ENCODE data around the gene TPD52L1. TPM values are rescaled to one million over a fixed set of nuclear protein-coding genes. Genes with fewer than 3 reads are reported as not detected.

TPD52L1 gene
- total RNA-seq, 1 donor from 2014 or later, result 67.3 TPM

DNA sequence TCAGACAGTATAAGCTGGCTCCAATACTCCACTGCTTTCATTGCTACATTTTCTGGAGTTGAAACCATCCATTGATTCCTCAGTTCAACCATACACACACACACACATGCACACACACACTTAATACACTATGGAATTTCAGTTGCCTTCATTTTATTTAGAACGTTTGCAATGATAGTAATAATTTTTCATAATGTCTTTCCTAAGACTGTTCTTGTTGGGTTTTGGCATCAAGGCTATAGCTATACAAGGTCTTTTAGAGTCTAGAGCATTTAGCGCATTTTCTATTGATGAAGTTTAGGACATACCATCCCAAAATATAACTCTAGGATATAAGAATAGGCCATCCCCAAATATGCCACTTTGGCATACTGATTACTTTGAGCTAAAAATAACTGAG lies 15.5 kb upstream of the TPD52L1 start:
- DNase-seq (ENCODE audit: low read depth), result no peak
- TF ChIP-seq, protein P1, sequence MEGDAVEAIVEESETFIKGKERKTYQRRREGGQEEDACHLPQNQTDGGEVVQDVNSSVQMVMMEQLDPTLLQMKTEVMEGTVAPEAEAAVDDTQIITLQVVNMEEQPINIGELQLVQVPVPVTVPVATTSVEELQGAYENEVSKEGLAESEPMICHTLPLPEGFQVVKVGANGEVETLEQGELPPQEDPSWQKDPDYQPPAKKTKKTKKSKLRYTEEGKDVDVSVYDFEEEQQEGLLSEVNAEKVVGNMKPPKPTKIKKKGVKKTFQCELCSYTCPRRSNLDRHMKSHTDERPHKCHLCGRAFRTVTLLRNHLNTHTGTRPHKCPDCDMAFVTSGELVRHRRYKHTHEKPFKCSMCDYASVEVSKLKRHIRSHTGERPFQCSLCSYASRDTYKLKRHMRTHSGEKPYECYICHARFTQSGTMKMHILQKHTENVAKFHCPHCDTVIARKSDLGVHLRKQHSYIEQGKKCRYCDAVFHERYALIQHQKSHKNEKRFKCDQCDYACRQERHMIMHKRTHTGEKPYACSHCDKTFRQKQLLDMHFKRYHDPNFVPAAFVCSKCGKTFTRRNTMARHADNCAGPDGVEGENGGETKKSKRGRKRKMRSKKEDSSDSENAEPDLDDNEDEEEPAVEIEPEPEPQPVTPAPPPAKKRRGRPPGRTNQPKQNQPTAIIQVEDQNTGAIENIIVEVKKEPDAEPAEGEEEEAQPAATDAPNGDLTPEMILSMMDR (conservative IDR thresholded peaks at IDR 0.05; ENCODE audit: low read depth, low read length), result no peak

DNA sequence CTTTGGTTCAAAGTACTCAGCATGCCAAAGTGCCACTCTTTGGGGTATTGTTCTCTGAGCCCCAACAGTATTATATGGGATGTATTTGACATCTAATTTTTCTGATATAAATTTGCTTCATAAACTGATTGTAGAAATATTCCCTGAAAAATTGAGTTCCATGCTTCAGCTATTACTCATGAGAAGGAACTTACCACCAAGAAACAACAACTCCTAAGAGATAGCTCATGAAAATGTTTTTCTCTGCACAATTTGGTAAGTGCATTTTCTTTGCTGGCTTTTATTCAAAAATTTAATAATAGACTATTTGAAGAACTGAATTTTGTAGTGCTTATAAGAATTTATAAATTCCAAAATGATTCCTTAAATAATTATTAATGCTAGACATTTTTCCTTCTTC lies 12.8 kb upstream of the TPD52L1 start:
- no peak for DNase-seq (ENCODE audit: low read depth)
- TF ChIP-seq, protein P1 (conservative IDR thresholded peaks at IDR 0.05; ENCODE audit: low read depth, low read length), result no peak
- H3K4me3 ChIP-seq (ENCODE audit: low read depth, low read length), result no peak overlapping the region

More for the DNA sequence above, 15.5 kb upstream of the TPD52L1 start:
- H3K4me3 ChIP-seq (ENCODE audit: low read depth, low read length), result no peak overlapping the region

DNA sequence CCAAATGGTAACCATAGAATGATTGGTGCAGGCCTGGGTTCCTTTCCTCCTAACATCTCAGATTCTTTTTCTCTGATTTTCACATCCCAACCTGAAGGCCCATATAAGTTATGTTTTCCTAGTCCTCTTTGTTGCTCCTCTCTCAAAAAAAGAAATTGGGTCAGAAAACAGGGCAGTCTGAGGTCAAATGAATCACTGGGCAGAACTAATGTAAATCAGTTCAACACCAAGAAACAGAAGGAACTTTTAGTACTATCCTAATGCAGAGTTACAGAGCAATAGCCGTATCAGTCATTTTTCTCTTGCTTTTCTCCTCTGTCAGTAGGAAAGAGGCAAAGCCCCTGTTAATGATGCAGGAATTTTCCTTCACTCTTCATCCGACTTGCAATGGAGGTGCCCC lies 11.0 kb upstream of the TPD52L1 start:
- no peak for DNase-seq (ENCODE audit: low read depth)
- TF ChIP-seq, protein P1 (conservative IDR thresholded peaks at IDR 0.05; ENCODE audit: low read depth, low read length), result no peak

DNA sequence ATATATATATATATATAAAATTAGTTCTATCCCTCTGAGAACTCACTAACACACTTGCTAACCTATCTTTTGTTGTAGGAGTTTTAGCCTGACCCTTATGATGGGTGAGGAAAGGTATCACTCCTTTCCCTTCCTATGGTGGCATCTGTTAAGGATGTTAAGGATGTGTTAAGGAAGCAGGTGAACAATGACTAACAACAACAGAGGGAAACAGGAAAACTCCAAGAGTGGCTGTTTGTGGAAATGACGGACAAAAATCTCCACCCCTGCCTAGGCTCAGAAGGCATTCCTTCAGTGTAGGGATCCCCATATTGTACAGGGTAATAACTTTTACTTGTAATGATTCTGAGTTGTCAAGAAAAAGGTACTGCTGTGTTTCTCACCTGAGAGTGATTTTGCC lies 8.8 kb upstream of the TPD52L1 start:
- no peak for DNase-seq (ENCODE audit: low read depth)
- H3K4me3 ChIP-seq (ENCODE audit: low read depth, low read length), result no peak overlapping the region
- TF ChIP-seq, protein P1 (conservative IDR thresholded peaks at IDR 0.05; ENCODE audit: low read depth, low read length), result no peak

More for the DNA sequence above, 11.0 kb upstream of the TPD52L1 start:
- no peak overlapping the region for H3K4me3 ChIP-seq (ENCODE audit: low read depth, low read length)

DNA sequence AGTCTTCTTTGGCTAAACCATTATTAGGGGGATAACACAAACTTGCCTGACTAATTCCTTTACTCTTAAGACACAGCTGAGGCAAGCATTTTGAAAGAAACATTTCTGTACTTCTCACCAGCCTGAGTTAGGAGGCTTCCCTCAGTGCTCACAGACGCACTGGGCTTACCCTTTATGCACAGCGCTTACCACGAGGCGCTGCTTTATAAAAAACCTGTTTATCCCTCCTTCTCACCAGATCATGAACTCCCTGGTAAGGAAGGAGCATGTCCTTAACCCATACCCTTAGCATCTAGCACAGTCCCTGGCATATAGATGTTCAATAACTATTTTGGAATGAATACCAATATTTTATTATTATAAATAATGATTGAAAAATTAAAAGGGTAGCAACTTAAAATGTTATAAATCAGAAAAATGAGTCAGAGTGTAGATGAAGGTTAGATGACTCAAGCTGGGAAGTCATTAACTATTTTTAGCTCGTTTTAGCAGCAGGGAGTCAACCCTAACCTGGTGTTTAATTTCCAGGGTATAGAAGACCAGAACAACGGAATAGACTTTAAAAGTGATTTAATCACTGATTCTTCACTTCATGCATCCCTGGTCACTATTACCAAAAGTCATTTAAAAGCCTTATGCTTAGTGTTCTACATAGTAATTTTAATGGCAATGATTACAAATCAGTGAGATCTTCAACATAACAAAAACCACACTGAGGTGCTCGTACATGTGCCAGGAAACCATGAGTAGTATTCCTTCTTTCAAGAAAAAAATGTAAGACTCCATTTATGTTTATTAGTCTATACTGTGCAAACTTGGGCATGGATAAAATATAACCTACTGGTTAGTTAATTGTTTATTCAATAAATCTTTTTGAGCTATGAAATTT lies 4.1 kb upstream of the TPD52L1 start:
- no peak overlapping the region for H3K4me3 ChIP-seq (ENCODE audit: low read depth, low read length)
- TF ChIP-seq, protein P1 (conservative IDR thresholded peaks at IDR 0.05; ENCODE audit: low read depth, low read length), result no peak
- DNase-seq (ENCODE audit: low read depth), result peak; percentile 65

DNA sequence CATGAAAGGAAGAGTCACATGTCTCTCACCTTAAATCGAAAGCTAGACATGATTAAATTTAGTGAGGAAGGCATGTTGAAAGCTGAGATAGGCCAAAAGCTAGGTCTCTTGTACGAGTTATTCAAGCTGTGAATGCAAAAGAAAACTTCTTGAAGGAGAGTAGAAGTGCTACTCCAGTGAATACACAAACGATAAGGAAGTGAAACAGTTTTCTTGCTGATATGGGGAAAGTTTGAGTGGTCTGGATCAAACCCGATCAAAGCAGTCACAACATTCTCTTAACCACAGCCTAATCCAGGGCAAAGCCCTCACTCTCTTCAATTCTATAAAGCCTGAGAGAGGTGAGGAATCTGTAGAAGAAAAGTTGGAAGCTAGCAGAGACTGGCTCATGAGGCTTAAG lies 1.9 kb upstream of the TPD52L1 start:
- TF ChIP-seq, protein P1 (conservative IDR thresholded peaks at IDR 0.05; ENCODE audit: low read depth, low read length), result no peak
- DNase-seq (ENCODE audit: low read depth), result no peak
- H3K4me3 ChIP-seq (ENCODE audit: low read depth, low read length), result no peak overlapping the region
